ENCODE measurements around the gene BBS9. TPM values are rescaled to one million over a fixed set of nuclear protein-coding genes. Genes with fewer than 3 reads are reported as not detected.
"Not testable (repeated sequence)": the region's sequence is repeated elsewhere in the genome, so short reads cannot be mapped to it uniquely, and the experiment has no call there.

BBS9 gene
- total RNA-seq, 4 donors from 2014 or later, result 11.2 to 34.5 (median 20.4) TPM

DNA sequence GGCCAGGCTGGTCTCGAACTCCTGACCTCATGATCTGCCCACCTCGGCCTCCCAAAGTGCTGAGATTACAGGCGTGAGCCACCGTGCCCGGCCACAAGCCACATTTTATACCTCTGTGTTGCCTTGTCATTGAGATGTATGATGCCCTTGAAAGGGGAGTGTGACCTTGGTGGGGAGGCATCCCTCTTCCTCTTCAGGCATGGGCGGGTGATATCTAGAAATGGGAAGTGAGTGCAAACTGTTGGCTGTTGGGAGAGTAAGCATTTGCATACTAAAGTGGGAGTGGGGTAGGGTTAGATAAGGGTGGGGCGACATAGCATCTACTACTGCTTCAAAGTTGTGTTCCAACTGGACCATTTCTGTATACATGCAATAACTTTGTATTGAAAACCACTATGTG, 40.2 kb upstream of the BBS9 start:
- 74 to 97% methylated on average over 2 to 6 of the region's 7 CpGs for WGBS, 2 donors (ENCODE audit: low coverage in 1 of 2)
- Histone ChIP-seq H3K4me1 (no peaks in the 10 kb centered on the region), H3K27me3 (no peaks in the 10 kb centered on the region), H3K36me3 (peaks cover 0 to 14% of the 10 kb centered on the region in 2 donors), H3K4me3 (no peak overlapping the region), H3K9me3 (no peaks in the 10 kb centered on the region), H3K27ac (no peak overlapping the region)
- TF ChIP-seq, protein P1, sequence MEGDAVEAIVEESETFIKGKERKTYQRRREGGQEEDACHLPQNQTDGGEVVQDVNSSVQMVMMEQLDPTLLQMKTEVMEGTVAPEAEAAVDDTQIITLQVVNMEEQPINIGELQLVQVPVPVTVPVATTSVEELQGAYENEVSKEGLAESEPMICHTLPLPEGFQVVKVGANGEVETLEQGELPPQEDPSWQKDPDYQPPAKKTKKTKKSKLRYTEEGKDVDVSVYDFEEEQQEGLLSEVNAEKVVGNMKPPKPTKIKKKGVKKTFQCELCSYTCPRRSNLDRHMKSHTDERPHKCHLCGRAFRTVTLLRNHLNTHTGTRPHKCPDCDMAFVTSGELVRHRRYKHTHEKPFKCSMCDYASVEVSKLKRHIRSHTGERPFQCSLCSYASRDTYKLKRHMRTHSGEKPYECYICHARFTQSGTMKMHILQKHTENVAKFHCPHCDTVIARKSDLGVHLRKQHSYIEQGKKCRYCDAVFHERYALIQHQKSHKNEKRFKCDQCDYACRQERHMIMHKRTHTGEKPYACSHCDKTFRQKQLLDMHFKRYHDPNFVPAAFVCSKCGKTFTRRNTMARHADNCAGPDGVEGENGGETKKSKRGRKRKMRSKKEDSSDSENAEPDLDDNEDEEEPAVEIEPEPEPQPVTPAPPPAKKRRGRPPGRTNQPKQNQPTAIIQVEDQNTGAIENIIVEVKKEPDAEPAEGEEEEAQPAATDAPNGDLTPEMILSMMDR (IDR thresholded peaks at IDR 0.05), result no peak
- TF ChIP-seq POLR2A (IDR thresholded peaks at IDR 0.05) (no peak), POLR2AphosphoS5 (IDR thresholded peaks at IDR 0.05) (no peak), EP300 (IDR thresholded peaks at IDR 0.05) (no peak)
- ATAC-seq, result no peak

DNA sequence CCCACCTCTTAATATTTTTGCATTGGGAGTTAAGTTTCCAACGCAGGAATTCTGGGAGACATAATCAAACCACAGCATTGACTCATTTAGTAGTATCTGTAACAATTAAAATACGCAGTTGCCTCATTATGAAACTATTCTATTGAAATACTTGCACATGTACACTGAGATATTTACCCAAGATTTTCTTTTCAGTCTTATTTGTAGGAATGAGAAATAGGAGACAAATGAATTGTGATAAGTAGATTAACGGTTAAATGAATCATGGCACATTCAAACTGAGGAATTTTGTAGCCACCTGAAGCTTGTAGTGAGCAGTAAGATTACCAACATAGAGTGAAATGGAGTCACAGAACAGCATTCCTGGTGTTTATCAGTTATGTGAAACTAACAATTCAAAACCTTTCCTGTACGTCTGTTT, 38.2 kb upstream of the BBS9 start:
- no peak overlapping the region for H3K27ac ChIP-seq
- no peak for TF ChIP-seq EP300 (IDR thresholded peaks at IDR 0.05)
- no peak for TF ChIP-seq POLR2AphosphoS5 (IDR thresholded peaks at IDR 0.05)
- TF ChIP-seq, protein P1 (IDR thresholded peaks at IDR 0.05), result no peak
- no peak for TF ChIP-seq POLR2A (IDR thresholded peaks at IDR 0.05)
- H3K27me3 ChIP-seq, result no peaks in the 10 kb centered on the region
- H3K4me1 ChIP-seq, result no peaks in the 10 kb centered on the region
- H3K36me3 ChIP-seq, result peaks cover 0 to 34% of the 10 kb centered on the region in 2 donors
- ATAC-seq, result no peak
- no peaks in the 10 kb centered on the region for H3K9me3 ChIP-seq
- no peak overlapping the region for H3K4me3 ChIP-seq
- 83 to 92% methylated on average over 4 of the region's 4 CpGs for WGBS, 2 donors (ENCODE audit: low coverage in 1 of 2)

GRCh38 chr7:33091641-33092191, 37.6 kb upstream of the BBS9 start:
- ATAC-seq, result no peak
- no peaks in the 10 kb centered on the region for H3K27me3 ChIP-seq
- H3K27ac ChIP-seq, result no peak overlapping the region
- no peaks in the 10 kb centered on the region for H3K4me1 ChIP-seq
- H3K9me3 ChIP-seq, result no peaks in the 10 kb centered on the region
- WGBS, 2 donors (ENCODE audit: low coverage in 1 of 2), result 77 to 88% methylated on average over 3 to 4 of the region's 5 CpGs
- peaks cover 2 to 40% of the 10 kb centered on the region in 2 donors for H3K36me3 ChIP-seq
- H3K4me3 ChIP-seq, result no peak overlapping the region
- no peak for TF ChIP-seq EP300 (IDR thresholded peaks at IDR 0.05)

- no peak for TF ChIP-seq POLR2AphosphoS5 (IDR thresholded peaks at IDR 0.05)
- TF ChIP-seq, protein P1 (IDR thresholded peaks at IDR 0.05), result no peak
- TF ChIP-seq POLR2A (IDR thresholded peaks at IDR 0.05), result no peak
- no peak for TF ChIP-seq EP300 (IDR thresholded peaks at IDR 0.05)
- ATAC-seq, result no peak
- Histone ChIP-seq H3K9me3 (no peaks in the 10 kb centered on the region), H3K36me3 (peaks cover 3 to 55% of the 10 kb centered on the region in 2 donors), H3K27ac (no peak overlapping the region), H3K4me1 (no peaks in the 10 kb centered on the region), H3K27me3 (no peaks in the 10 kb centered on the region), H3K4me3 (no peak overlapping the region)
- WGBS, 2 donors (ENCODE audit: low coverage in 1 of 2), result 76 to 83% methylated on average over 3 to 4 of the region's 4 CpGs
Measured at GRCh38 chr7:33093266-33093665, 36.1 kb upstream of the BBS9 start.

DNA sequence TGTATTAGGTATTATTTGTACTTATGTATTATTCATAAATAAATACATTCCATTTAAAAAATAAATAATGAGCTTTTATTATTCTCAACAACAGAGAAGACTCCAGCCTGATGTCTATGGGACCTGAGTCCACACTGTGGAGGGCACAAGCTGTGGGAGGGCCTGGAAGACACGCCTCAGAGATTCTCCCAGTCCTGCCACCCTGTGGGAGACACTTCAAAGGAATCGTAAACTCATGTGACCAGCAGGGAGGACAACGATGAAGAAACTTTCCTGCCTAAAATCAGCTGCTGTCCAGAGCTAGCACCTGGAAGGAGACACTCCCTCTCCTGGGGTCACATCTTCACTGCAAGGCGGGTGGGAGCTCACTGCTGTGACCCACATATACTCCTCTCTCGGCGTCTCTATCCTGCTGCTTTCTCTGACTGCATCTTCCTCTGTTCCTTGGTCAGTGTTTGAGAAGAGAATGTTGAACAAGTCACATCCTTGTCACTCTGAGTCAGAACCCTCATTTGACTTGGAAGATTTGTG, 34.6 kb upstream of the BBS9 start:
- whole genome bisulfite sequencing, 2 donors (ENCODE audit: low coverage in 1 of 2), result 50 to 66% methylated on average over 2 to 3 of the region's 6 CpGs
- H3K27ac ChIP-seq, H3K9me3 ChIP-seq, ATAC-seq, H3K27me3 ChIP-seq, H3K4me1 ChIP-seq, H3K4me3 ChIP-seq: not testable (repeated sequence)
- peaks cover 3 to 71% of the 10 kb centered on the region in 2 donors for H3K36me3 ChIP-seq

GRCh38 chr7:33099154-33099940, 30.0 kb upstream of the BBS9 start:
- H3K27me3 ChIP-seq, result no peaks in the 10 kb centered on the region
- no peak overlapping the region for H3K27ac ChIP-seq
- H3K4me3 ChIP-seq, result no peak overlapping the region
- TF ChIP-seq, protein P1 (IDR thresholded peaks at IDR 0.05), result no peak
- TF ChIP-seq POLR2AphosphoS5 (IDR thresholded peaks at IDR 0.05), result no peak
- TF ChIP-seq POLR2A (IDR thresholded peaks at IDR 0.05), result no peak
- TF ChIP-seq EP300 (IDR thresholded peaks at IDR 0.05), result no peak
- WGBS, 2 donors (ENCODE audit: low coverage in 1 of 2), result 30 to 81% methylated on average over 3 of the region's 4 CpGs
- peaks cover 3 to 98% of the 10 kb centered on the region in 2 donors for H3K36me3 ChIP-seq
- no peaks in the 10 kb centered on the region for H3K4me1 ChIP-seq
- ATAC-seq, result no peak
- no peaks in the 10 kb centered on the region for H3K9me3 ChIP-seq

Measured in gastroesophageal sphincter (tissue), 4 donors.